Panc1 (cell line): ENCODE measurements around the gene OR6J1. TPM values are rescaled to one million over a fixed set of nuclear protein-coding genes. Genes with fewer than 3 reads are reported as not detected.

ENCODE experiments used
- ATAC-seq: fragments of 200-7000 bp; cut with Tn5 transposase; 2 replicates; pipeline ENCODE4 v1.9.1; 2020; ENCODE audit warnings: mild to moderate bottlenecking, moderate library complexity
- Bru-seq: library from RNA; stranded (reverse); fragments of 400-500 nt; gene quantifications from one replicate; lab custom pipeline; 2021; lab: Mats Ljungman, UMichigan
- BruChase-seq, 2 experiments: library from RNA; stranded (reverse); fragments of 400-500 nt; gene quantifications; one replicate each; lab custom pipeline; 2021; lab: Mats Ljungman, UMichigan
- BruUV-seq: library from RNA; stranded (reverse); fragments of 400-500 nt; replicated peaks from 2 replicates; lab custom pipeline; 2021; lab: Mats Ljungman, UMichigan
- CTCF ChIA-PET: fragments of 300-600 bp; sonication (Branson Sonifier 250); formaldehyde crosslinking; loops from one replicate; lab custom pipeline; 2022; ENCODE audit warnings: antibody characterized with exemption; lab: Charles Lee
- POLR2A ChIA-PET: fragments of 300-600 bp; sonication (Branson Sonifier 250); formaldehyde crosslinking; loops from one replicate; lab custom pipeline; 2022; ENCODE audit warnings: antibody characterized with exemption; lab: Charles Lee
- DNase-seq: peaks from one replicate; pipeline ENCODE4 v3.0.0-alpha.2; 2010; ENCODE audit warnings: low read depth, low spot score
- H3K27ac ChIP-seq: 2 replicates; pipeline ENCODE4 v1.5.1; 2011; ENCODE audit warnings: mild to moderate bottlenecking, low read length, inconsistent platforms
- H3K27me3 ChIP-seq: fragments of 200-500 bp; sonication (Bioruptor generic); 2 replicates; pipeline ENCODE4 v1.6.0; 2014; ENCODE audit warnings: low read length, inconsistent platforms; ENCODE audit not compliant: control insufficient read depth, insufficient read depth
- H3K36me3 ChIP-seq: fragments of 200-500 bp; sonication (Bioruptor generic); 2 replicates; pipeline ENCODE4 v1.5.1; 2014; ENCODE audit warnings: inconsistent platforms, mild to moderate bottlenecking, low read length, moderate library complexity; ENCODE audit not compliant: control insufficient read depth, insufficient read depth
- H3K4me1 ChIP-seq: 2 replicates; pipeline ENCODE4 v1.5.1; 2011; ENCODE audit warnings: inconsistent platforms, mild to moderate bottlenecking, low read length, moderate library complexity; ENCODE audit not compliant: control insufficient read depth, insufficient read depth
- H3K4me3 ChIP-seq, 2 experiments: 2 replicates each; pipeline ENCODE4 v1.5.1; 2011 to 2012; ENCODE audit warnings: low read depth in 2 of 2, low read length in 2 of 2, mild to moderate bottlenecking in 2 of 2, inconsistent platforms in 1 of 2, moderate library complexity in 1 of 2
- H3K9me3 ChIP-seq: fragments of 200-500 bp; sonication (Bioruptor generic); 2 replicates; pipeline ENCODE4 v1.5.1; 2014; ENCODE audit warnings: low read depth, mild to moderate bottlenecking, inconsistent platforms, low read length, moderate library complexity; ENCODE audit not compliant: control insufficient read depth, insufficient read depth
- CTCF ChIP-seq: fragments of 450-650 bp; IDR thresholded peaks from 2 replicates; pipeline ENCODE4 v1.5.1; 2017; ENCODE audit warnings: mild to moderate bottlenecking
- POLR2AphosphoS5 ChIP-seq: IDR thresholded peaks from 2 replicates; pipeline ENCODE4 v1.6.1; 2012; ENCODE audit warnings: mild to moderate bottlenecking, low read depth, low read length, moderate library complexity
- REST ChIP-seq, 2 experiments: IDR thresholded peaks; 2 replicates each; pipeline ENCODE4 v1.6.1; 2011 to 2012; ENCODE audit warnings: low read depth in 2 of 2, control low read depth in 1 of 2, low read length in 1 of 2, mild to moderate bottlenecking in 1 of 2, moderate library complexity in 1 of 2; ENCODE audit not compliant: insufficient read depth in 1 of 2
- SIN3A ChIP-seq: IDR thresholded peaks from 2 replicates; pipeline ENCODE4 v1.6.1; 2012; ENCODE audit warnings: low read depth, mild to moderate bottlenecking, low read length, moderate library complexity, borderline replicate concordance; ENCODE audit not compliant: insufficient read depth
- TCF7L2 ChIP-seq: IDR thresholded peaks from 2 replicates; pipeline ENCODE4 v1.6.1; 2011; ENCODE audit warnings: mild to moderate bottlenecking, low read depth, low read length, inconsistent platforms
- in situ Hi-C: cut with HindIII; loops from 2 replicates; pipeline ENCODE4 v1.10.0; 2016; ENCODE audit warnings: low sequenced_read_pairs, low pct_unique_long_range_greater_than_20kb
- intact Hi-C: fragments of 100-400 bp; cut with micrococcal nuclease; formaldehyde crosslinking; loops from one replicate; pipeline ENCODE4 v1.10.0; 2022; ENCODE audit not compliant: unreplicated experiment
- long read RNA-seq: library from polyadenylated mRNA; unstranded; transcript quantifications from one replicate; pipeline ENCODE4 v2.0.0, GENCODE V29; 2021; ENCODE audit not compliant: unreplicated experiment
- polyA plus RNA-seq: library from polyadenylated mRNA; unstranded; fragments of >200 nt; gene quantifications from one replicate; pipeline ENCODE4 v1.2.1, GENCODE V29; 2012; ENCODE audit warnings: missing spikeins; ENCODE audit not compliant: insufficient read length
- total RNA-seq: library from RNA; stranded (reverse); gene quantifications from one replicate; pipeline ENCODE4 v1.2.1, GENCODE V29; 2021; ENCODE audit not compliant: unreplicated experiment

The OR6J1 gene
- total RNA-seq (not detected), Bru-seq, nascent RNA (not detected), BruChase-seq, experiment 1, labeled RNA remaining after a 2-hour chase (not detected), BruChase-seq, experiment 2, labeled RNA remaining after a 6-hour chase (not detected)
- polyA plus RNA-seq, result 0.07 TPM
- long read RNA-seq, result 0 reads

GRCh38 chr14:22644305-22644635, at the start of gene OR6J1:
OR6J1 (minus strand) TSS chr14:22644352; CDS start chr14:22634811, 9,541 bp downstream.
- Histone ChIP-seq H3K4me1 (no peaks in the 10 kb centered on the region), H3K27ac (no peak within 1 kb of the TSS), H3K36me3 (no peaks in the 10 kb centered on the region), H3K9me3 (no peaks in the 10 kb centered on the region), H3K27me3 (no peaks in the 10 kb centered on the region), H3K4me3 (no peak within 1 kb of the TSS)
- in situ Hi-C loops, result no loop called here
- no peak for ATAC-seq
- intact Hi-C loops, result no loop called here
- 0 out of 2 replicates have a peak, but pooled peaks have one; percentile 24 for TF ChIP-seq CTCF
- no peak for TF ChIP-seq TCF7L2
- no peak for DNase-seq
- no TSS peak for BruUV-seq
- ChIA-PET CTCF (no interaction called here), POLR2A (no interaction called here)

GRCh38 chr14:22692194-22692593, 48.0 kb upstream of the OR6J1 start:
- no TSS peak for BruUV-seq
- H3K9me3 ChIP-seq, result no peaks in the 10 kb centered on the region
- H3K36me3 ChIP-seq, result no peaks in the 10 kb centered on the region
- no peaks in the 10 kb centered on the region; the same call in 1 of the 2 replicates for H3K27me3 ChIP-seq
- in situ Hi-C loops, result no loop called here
- H3K4me3 ChIP-seq, result no peak overlapping the region
- intact Hi-C loops, result no loop called here
- no peak for DNase-seq
- no peaks in the 10 kb centered on the region for H3K4me1 ChIP-seq
- ChIA-PET CTCF (no interaction called here), POLR2A (no interaction called here)
- ATAC-seq, result no peak
- TF ChIP-seq POLR2AphosphoS5 (no peak), TCF7L2 (no peak), SIN3A (no peak), CTCF (no peak), REST (IDR thresholded peaks at IDR 0.05; ENCODE audit: insufficient read depth in 1 of 2, low read depth in 2 of 2, low read length in 1 of 2) (no peak)
- no peak overlapping the region for H3K27ac ChIP-seq
